Right lobe of liver (tissue), 4 donors: Measurements from ENCODE around the gene BICDL1.

Experiments used
- POLR2A ChIP-seq: fragments of 450-650 bp; IDR thresholded peaks from one replicate; pipeline ENCODE4 v1.6.1; 2017; ENCODE audit warnings: antibody characterized with exemption, mild to moderate bottlenecking
- TF ChIP-seq, protein P1 (sequence below), 4 donors: fragments of 200-600 bp in 3 of 4; fragments of 450-650 bp in 1 of 4; IDR thresholded peaks; one replicate each; pipeline versions ENCODE4 v1.5.1 to v1.8.0; 2016 to 2022; ENCODE audit warnings: antibody characterized with exemption in 4 of 4, mild to moderate bottlenecking in 2 of 4
- donor health status: DM: no; HTN: no; CAD: no.
- donor health status: DM: no; HTN: no; CAD: no.
- donor health status: DM: no; HTN: yes; CAD: no.

DNA sequence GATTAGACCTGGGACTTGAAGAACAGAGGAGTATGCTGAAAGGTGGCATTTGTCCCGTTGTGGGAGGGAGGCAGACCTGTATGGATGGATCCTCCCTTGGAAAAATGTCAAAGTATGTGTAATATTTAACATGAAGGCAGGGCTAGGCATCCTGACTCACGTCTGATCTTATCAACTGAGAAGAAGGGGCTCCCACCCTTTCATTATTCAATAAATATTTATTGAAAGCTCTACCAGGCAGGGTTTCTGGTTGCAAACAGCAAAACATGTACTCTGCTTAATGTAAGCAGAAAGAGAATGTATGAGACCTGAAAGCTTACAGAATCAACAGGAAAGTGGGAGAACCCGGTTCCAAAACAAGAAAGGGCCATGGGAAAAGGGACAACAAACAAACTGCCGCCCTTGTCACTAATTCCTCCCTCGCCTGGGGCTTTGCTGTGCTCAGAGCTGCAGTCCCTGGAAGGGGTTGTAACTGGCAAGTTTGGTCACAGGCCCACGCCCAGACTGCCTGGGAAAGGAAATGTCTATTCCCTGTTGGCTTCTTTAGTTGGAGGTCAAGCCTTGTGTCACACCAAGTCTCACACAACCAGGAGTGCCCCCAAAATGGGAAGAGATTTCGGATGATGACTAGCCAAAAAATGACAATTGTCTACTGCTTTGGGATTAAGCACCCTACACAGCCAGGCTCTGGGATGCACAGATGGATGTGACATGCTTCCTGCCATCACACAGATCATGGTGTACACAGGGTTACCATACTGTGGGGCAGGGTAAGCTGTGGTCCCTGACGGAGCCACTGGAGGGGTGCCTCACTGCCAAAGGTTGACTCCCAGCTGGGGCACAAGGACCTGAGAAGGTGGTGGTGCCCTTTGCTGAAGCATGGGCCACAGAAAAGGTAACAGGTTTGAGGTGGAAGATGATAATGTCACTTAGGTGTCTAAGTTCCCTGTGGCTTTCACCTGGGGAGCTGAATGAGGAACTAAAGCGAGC, 90.7 kb downstream of the BICDL1 start:
- TF ChIP-seq, protein P1, sequence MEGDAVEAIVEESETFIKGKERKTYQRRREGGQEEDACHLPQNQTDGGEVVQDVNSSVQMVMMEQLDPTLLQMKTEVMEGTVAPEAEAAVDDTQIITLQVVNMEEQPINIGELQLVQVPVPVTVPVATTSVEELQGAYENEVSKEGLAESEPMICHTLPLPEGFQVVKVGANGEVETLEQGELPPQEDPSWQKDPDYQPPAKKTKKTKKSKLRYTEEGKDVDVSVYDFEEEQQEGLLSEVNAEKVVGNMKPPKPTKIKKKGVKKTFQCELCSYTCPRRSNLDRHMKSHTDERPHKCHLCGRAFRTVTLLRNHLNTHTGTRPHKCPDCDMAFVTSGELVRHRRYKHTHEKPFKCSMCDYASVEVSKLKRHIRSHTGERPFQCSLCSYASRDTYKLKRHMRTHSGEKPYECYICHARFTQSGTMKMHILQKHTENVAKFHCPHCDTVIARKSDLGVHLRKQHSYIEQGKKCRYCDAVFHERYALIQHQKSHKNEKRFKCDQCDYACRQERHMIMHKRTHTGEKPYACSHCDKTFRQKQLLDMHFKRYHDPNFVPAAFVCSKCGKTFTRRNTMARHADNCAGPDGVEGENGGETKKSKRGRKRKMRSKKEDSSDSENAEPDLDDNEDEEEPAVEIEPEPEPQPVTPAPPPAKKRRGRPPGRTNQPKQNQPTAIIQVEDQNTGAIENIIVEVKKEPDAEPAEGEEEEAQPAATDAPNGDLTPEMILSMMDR (IDR thresholded peaks at IDR 0.05), result no peak
- no peak for TF ChIP-seq POLR2A
